Activated gamma-delta T cell treated with anti-CD3 and anti-CD28 coated beads, Interleukin-2, amount 50 U/mL, for 16 hours (primary cell): Measurements from ENCODE around the gene URB2.

Source experiments
- DNase-seq: peaks from one replicate; pipeline ENCODE4 v3.0.0-alpha.2; 2020; ENCODE audit warnings: low read depth

Gene URB2

GRCh38 chr1:229645324-229645993 lies 19.4 kb downstream of the URB2 start:
- no peak for DNase-seq

GRCh38 chr1:229648406-229648805 lies 22.4 kb downstream of the URB2 start:
- no peak for DNase-seq

DNA sequence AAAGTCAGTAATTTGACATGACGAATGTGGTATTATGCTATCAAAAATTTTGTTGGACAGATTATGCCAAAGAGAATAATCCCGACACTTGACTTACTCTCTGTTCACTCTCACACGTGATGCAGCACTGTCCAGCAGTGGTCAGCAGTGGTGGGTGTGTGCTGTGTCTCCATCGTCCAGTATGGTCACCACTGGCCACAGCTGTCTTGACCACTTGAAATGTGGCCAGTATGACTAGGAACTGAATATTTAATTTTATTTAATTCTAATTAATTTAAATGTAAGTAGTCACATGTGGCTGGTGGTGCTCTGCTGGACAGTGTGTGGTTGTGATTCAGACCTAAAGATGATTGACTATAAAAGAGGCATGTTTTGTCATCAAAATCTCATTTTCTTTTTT lies 24.0 kb downstream of the URB2 start:
- DNase-seq: no peak

DNA sequence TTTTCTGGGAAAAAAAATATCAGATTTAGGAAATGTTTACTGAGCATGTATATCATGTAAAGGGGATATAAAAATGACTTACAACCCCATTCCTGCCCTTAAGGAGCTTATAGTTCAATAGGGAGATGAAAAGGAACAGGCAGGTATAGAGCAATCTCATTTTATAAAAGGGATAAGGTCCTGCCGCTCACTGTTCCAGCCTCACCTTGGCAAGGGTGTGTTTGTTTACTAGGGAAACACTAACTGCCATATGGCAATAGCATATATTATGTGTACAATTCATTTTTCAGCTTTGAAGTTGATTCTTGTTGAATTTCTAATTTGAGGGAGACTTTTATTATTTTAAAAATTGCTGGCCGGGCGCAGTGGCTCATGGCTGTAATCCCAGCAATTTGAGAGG lies 25.5 kb downstream of the URB2 start:
- no peak for DNase-seq

DNA sequence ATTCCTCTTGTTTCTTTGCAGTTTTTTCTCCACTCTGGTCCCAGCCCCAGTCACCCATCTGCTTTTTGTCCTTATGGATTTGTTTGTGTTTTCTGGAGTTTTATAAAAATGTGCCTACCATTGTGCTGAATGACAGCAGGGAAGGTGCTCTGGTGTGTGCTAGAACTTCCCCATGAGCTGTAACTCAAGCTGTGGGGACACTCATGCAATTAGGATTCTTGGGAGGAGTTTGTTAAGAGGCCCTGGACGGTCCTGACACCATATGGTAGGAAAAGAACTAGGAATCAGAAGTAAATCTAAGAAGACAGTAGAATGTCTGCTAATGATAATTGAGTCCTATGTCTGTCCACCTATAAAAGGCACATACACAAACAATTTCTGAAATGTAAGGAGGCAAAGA lies 27.4 kb downstream of the URB2 start:
- DNase-seq: no peak

GRCh38 chr1:229655781-229656180 lies 29.7 kb downstream of the URB2 start:
- no peak for DNase-seq

GRCh38 chr1:229657993-229658755 lies 32.1 kb downstream of the URB2 start:
- no peak for DNase-seq

GRCh38 chr1:229661022-229661877 lies 35.2 kb downstream of the URB2 start:
- peak; percentile 55 for DNase-seq

GRCh38 chr1:229661897-229662296 lies 35.9 kb downstream of the URB2 start:
- no peak for DNase-seq

DNA sequence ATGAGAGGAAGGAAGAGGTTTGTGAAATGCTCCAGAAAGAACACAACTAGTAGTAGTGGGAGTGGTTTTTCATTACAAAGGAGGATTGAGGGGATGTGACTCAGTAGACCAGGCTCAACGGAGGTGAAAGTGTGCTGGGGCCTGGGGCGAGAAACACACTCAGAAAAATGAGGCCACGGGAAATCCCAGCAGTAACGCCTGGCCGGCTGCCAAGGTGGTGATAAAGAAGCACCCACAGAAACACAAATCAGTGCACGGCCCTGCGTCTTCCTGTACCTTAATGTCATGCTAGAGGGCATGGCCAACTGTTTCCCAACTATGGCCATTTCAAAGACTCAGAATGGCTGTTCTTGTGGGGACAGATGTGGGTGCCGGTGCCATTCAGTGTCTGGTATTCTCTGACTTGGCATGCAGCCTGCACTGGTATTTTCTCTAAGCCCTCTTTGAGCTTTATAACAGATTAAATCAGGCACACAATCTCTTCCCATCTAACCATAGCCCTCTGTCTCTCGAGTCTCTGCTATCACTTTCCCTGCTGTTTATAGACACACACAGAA lies 38.2 kb downstream of the URB2 start:
- DNase-seq: peak; percentile 71

- DNase-seq: no peak
Measured at GRCh38 chr1:229665912-229666558, 40.0 kb downstream of the URB2 start.

DNA sequence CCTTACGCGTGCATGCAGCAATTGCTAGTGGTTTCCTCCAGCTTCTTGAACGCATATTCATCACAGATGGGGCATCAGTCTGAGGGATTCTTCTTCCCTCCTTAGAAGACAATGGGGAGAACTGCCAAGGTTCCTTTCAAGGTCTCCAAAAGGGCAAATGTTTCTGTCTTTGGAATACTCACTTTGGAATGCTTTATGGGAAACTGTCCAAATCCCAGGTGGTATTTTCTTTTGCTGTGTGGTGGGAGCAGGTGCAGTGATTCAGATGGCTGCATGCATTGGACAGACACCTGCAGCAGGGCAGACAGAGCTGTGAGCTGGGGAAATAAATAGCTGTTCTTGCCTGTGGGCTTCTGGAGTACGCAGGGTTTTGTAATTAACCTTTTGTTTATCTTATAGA lies 40.5 kb downstream of the URB2 start:
- DNase-seq: no peak

DNA sequence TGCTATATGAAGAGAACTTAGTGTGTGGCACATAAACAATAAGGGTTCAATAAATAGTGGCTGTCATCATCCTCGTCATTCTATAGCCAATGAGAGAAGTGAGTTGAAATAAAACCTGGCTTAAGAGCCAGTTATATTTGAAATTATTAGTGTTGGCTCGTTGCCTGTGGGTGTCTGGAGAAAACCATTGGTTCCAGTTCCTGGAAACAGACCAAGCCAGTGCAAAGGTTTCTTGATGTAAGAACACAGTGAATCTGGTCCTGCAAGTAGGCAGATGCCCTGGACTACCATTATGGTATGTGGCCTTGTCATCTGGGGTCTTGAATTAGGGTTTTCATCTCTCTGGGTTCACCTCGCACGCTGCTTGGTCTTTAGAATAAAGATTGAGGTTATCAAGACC lies 43.3 kb downstream of the URB2 start:
- no peak for DNase-seq

DNA sequence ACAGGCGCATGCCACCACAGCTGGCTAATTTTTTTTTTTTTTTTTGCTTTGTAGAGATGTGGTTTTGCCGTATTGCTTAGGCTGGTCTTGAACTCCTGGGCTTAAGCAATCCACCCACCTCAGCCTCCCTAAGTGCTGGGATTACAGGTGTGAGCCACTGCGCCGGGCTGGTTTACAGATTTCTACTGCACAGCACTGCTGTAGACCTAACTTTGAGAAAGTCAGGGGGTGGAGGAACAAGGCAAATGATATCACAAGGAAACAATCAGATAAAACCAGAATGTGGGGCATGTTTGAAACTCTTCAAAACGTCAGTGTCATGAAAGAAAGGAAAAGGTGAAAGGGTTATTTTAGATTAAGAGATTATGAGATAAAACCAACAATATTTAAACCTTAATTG lies 45.3 kb downstream of the URB2 start:
- DNase-seq: no peak

GRCh38 chr1:229672246-229672645 lies 46.2 kb downstream of the URB2 start:
- no peak for DNase-seq

DNA sequence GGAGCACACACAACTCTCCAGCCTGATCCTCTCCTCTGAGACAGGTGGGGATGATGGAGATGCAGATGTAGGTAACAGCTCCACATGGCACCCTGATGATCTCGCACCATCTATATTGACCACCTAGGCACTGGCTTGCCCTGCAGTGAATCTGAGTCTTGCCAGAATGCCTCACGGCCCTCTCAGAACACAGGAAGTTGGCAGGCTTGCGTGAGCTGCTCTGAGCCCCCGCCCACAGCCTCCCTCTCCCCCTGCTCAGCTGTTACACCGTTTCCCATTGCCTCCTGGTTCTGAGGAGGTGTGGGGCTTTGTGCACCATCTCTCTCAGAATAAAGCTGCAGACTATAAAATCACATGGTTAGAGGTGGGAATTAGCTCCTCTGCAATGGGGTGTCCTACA lies 48.0 kb downstream of the URB2 start:
- DNase-seq: no peak

GRCh38 chr1:229675396-229675795 lies 49.3 kb downstream of the URB2 start:
- no peak for DNase-seq

DNA sequence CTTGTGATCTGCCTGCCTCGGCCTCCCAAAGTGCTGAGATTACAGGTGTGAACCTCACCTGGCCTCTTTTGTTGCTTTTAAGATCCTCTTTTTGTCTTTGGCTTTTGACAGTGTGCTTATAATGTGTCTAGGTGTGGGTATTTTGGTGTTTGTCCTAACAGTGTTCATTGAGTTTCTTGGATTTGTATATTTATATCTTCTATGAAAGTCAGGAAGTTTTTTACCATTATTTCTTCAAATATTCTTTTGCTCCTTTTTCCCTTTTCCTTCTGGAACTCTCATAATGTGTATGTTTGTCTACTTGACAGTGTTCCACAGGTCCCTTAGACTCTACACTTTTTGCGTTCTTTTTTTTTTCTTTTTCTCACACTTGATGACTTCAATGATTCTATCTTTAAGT lies 59.1 kb downstream of the URB2 start:
- no peak for DNase-seq

DNA sequence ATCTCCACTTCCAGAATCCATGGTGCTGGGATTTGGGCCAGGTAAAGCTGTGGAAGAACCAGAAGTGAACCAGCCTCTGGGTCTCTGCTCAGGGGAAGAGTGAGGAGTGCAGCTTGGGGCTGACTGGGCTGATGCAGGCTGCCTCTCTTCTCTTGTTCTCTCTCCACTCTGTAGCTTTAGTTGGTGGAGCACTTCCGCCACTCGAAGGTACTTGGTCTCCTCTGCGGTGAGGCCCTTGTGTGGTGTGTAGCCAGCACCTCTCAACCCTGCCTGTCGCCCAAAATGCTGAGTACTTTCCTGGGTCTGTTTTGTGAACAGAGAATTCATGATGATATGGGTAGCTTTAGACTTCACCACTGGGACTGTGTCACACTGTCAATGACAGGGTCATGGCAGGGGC lies 63.2 kb downstream of the URB2 start:
- DNase-seq: no peak

DNA sequence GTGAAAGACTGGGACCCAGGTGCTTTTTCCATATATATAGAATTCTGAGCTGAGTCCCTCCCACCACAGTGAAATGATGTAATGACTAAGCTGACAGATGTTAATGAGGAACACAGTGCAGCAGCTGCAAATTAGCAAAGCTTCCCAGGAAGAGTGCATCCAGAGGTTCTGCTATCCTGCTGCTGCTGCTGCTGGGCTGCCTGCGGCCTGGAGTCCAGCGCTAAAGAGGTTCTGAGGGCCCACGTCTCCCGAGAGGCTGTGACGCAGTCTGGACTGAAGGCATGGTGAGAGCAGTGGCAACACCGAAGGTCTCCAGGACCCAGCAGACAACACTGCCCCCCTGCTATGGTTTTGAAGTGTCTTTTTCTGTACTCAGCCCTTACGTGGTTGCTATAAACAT lies 63.9 kb downstream of the URB2 start:
- no peak for DNase-seq

DNA sequence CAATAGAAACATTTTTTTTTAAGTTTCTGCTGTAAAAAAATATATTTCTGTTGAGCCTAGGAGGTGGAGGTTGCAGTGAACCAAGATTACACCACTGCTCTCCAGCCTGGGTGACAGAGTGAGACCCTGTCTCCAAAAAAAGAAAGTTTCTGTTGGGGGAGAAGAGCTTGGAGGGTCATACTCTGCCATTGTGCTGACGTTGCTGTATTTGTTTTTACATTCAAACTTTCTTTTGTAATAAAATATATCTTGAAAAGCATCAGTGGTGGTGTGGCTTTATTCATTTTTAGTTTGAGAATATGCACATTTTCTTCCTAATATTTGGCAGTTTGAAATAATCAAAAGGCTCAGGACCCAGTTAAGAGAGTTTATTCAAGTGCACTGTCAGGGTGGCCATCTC lies 64.6 kb downstream of the URB2 start:
- no peak for DNase-seq

- no peak for DNase-seq
Measured at GRCh38 chr1:229691362-229691761, 65.3 kb downstream of the URB2 start.
